Keratinocyte (primary cell): ENCODE measurements around the gene CTRB1. TPM values are rescaled to one million over a fixed set of nuclear protein-coding genes. Genes with fewer than 3 reads are reported as not detected.

Experiments
- DNase-seq: peaks from one replicate; pipeline ENCODE4 v3.0.0-alpha.2; 2011; ENCODE audit warnings: low read depth, missing footprints, low spot score
- FAIRE-seq: peaks from 2 replicates; lab custom pipeline; 2011; peaks lifted over from hg19 to GRCh38; lab: Jason Lieb, UNC
- H2AFZ ChIP-seq: 2 replicates; pipeline ENCODE4 v1.6.0; 2012; ENCODE audit warnings: low read length, control low read depth, inconsistent platforms; ENCODE audit not compliant: control insufficient read depth
- H3K27ac ChIP-seq: 2 replicates; pipeline ENCODE4 v1.5.1; 2011; ENCODE audit warnings: low read length; ENCODE audit not compliant: control insufficient read depth, insufficient read depth
- H3K27me3 ChIP-seq: 3 replicates; pipeline ENCODE4 v1.6.0; 2011; ENCODE audit warnings: low read length; ENCODE audit not compliant: control insufficient read depth, insufficient read depth; ENCODE audit errors: extremely low read depth
- H3K36me3 ChIP-seq, 2 experiments: 2 replicates in 1 of 2; 3 replicates in 1 of 2; pipeline ENCODE4 v1.5.1; 2011; ENCODE audit warnings: low read length in 2 of 2, mild to moderate bottlenecking in 1 of 2; ENCODE audit not compliant: control insufficient read depth in 2 of 2, insufficient read depth in 2 of 2; ENCODE audit errors: extremely low read depth in 1 of 2
- H3K4me1 ChIP-seq: 3 replicates; pipeline ENCODE4 v1.5.1; 2011; ENCODE audit warnings: low read length; ENCODE audit not compliant: control insufficient read depth, insufficient read depth; ENCODE audit errors: extremely low read depth
- H3K4me2 ChIP-seq: 3 replicates; pipeline ENCODE4 v1.6.0; 2011; ENCODE audit warnings: low read depth, low read length; ENCODE audit not compliant: control insufficient read depth, insufficient read depth; ENCODE audit errors: extremely low read depth
- H3K4me3 ChIP-seq, 3 experiments: fragments of 200-600 bp in 1 of 3; sonication (generic) in 1 of 3; 2 replicates in 2 of 3; 3 replicates in 1 of 3; pipeline ENCODE4 v1.5.1; 2011 to 2016; ENCODE audit warnings: low read length in 3 of 3, mild to moderate bottlenecking in 3 of 3, control low read depth in 2 of 3, inconsistent platforms in 1 of 3, low read depth in 1 of 3, mixed read lengths in 1 of 3, mixed run types in 1 of 3, moderate library complexity in 1 of 3; ENCODE audit not compliant: control insufficient read depth in 2 of 3, insufficient read depth in 2 of 3; ENCODE audit errors: extremely low read depth in 1 of 3
- H3K79me2 ChIP-seq: 2 replicates; pipeline ENCODE4 v1.6.0; 2012; ENCODE audit warnings: low read length; ENCODE audit not compliant: control insufficient read depth, insufficient read depth
- H3K9ac ChIP-seq: 3 replicates; pipeline ENCODE4 v1.6.0; 2011; ENCODE audit warnings: low read length; ENCODE audit not compliant: control insufficient read depth, insufficient read depth; ENCODE audit errors: extremely low read depth
- H3K9me1 ChIP-seq: 3 replicates; pipeline ENCODE4 v1.6.0; 2011; ENCODE audit warnings: low read length; ENCODE audit not compliant: control insufficient read depth, insufficient read depth; ENCODE audit errors: extremely low read depth
- H3K9me3 ChIP-seq: 2 replicates; pipeline ENCODE4 v1.5.1; 2012; ENCODE audit warnings: low read depth, low read length; ENCODE audit not compliant: control insufficient read depth
- H4K20me1 ChIP-seq: 3 replicates; pipeline ENCODE4 v1.6.0; 2011; ENCODE audit warnings: low read length; ENCODE audit not compliant: control insufficient read depth, insufficient read depth; ENCODE audit errors: extremely low read depth
- CTCF ChIP-seq, 3 experiments: IDR thresholded peaks in 1 of 3; conservative IDR thresholded peaks in 1 of 3; optimal IDR thresholded peaks in 1 of 3; 2 replicates in 2 of 3; 3 replicates in 1 of 3; pipeline versions ENCODE3 to v1.5.1; 2011; ENCODE audit warnings: low read length in 3 of 3, mild to moderate bottlenecking in 3 of 3, moderate library complexity in 2 of 3, control low read depth in 1 of 3, inconsistent platforms in 1 of 3; ENCODE audit not compliant: insufficient read depth in 2 of 3; ENCODE audit errors: extremely low read depth in 1 of 3
- EZH2 ChIP-seq: IDR thresholded peaks from one replicate; pipeline ENCODE4 v1.6.1; 2012; ENCODE audit warnings: inconsistent platforms, mild to moderate bottlenecking, low read length, moderate library complexity
- dilution Hi-C: fragments of 300-500 bp; cut with MboI; formaldehyde crosslinking; loops from one replicate; pipeline ENCODE4 v1.7.0; 2020; ENCODE audit warnings: low sequenced_read_pairs; ENCODE audit not compliant: extremely low pct_ligation_motif_present
- polyA plus RNA-seq, 5 experiments: library from polyadenylated mRNA; depleted of rRNA in 3 of 5; stranded (reverse) in 3 of 5; stranded (forward) in 1 of 5; unstranded in 1 of 5; fragments of >200 nt; gene quantifications; 1 replicate in 1 of 5; 2 replicates in 3 of 5; 3 replicates in 1 of 5; pipeline versions ENCODE4 v1.2.1 to v1.2.3, GENCODE V29; 2011 to 2012; ENCODE audit warnings: missing spikeins in 2 of 5, low read depth in 1 of 5, low replicate concordance in 1 of 5

The CTRB1 gene
- polyA plus RNA-seq, 1 donor (not counting 4 experiments of a cell fraction or from before 2014, with no cell fraction given) = not detected

- no peak overlapping the region for H3K4me2 ChIP-seq
- peaks cover 35 to 53% of the 10 kb centered on the region in 2 experiments for H3K36me3 ChIP-seq
- peaks cover 64% of the 10 kb centered on the region for H3K79me2 ChIP-seq
- H3K9me3 ChIP-seq = no peaks in the 10 kb centered on the region
- TF ChIP-seq EZH2 = no peak
- TF ChIP-seq CTCF (optimal IDR thresholded peaks at IDR 0.05 in 1 of 3, IDR thresholded peaks at IDR 0.05 in 1 of 3, conservative IDR thresholded peaks at IDR 0.05 in 1 of 3; ENCODE audit: extremely low read depth in 1 of 3, insufficient read depth in 2 of 3, low read length in 3 of 3) = no peak
- no peak overlapping the region for H2AFZ ChIP-seq
- H4K20me1 ChIP-seq = peaks cover 4% of the 10 kb centered on the region
- H3K27me3 ChIP-seq = no peaks in the 10 kb centered on the region
- H3K9me1 ChIP-seq = no peaks in the 10 kb centered on the region
- FAIRE-seq (no peak), DNase-seq (no peak)
- dilution Hi-C loops = loop anchor here (25.0 kb wide), 1 partner anchor 152 kb away; no protein-coding TSS in a partner anchor
- no peak overlapping the region for H3K4me3 ChIP-seq
- H3K27ac ChIP-seq = no peak overlapping the region
- H3K9ac ChIP-seq = no peak overlapping the region
- H3K4me1 ChIP-seq = peaks cover 26% of the 10 kb centered on the region
Measured at GRCh38 chr16:75234856-75235696, 16.3 kb downstream of the CTRB1 start.

GRCh38 chr16:75235721-75236193 is 17.0 kb downstream of the CTRB1 start:
- no peak for FAIRE-seq
- no peak for TF ChIP-seq EZH2
- no peak for TF ChIP-seq CTCF (optimal IDR thresholded peaks at IDR 0.05 in 1 of 3, IDR thresholded peaks at IDR 0.05 in 1 of 3, conservative IDR thresholded peaks at IDR 0.05 in 1 of 3; ENCODE audit: extremely low read depth in 1 of 3, insufficient read depth in 2 of 3, low read length in 3 of 3)
- H3K4me3 ChIP-seq = no peak overlapping the region
- no peaks in the 10 kb centered on the region for H3K27me3 ChIP-seq
- H3K4me1 ChIP-seq = peaks cover 27% of the 10 kb centered on the region
- H3K9me3 ChIP-seq = no peaks in the 10 kb centered on the region
- no peak overlapping the region for H2AFZ ChIP-seq
- H3K9ac ChIP-seq = no peak overlapping the region
- H3K27ac ChIP-seq = no peak overlapping the region
- peaks cover 68% of the 10 kb centered on the region for H3K79me2 ChIP-seq
- H3K9me1 ChIP-seq = no peaks in the 10 kb centered on the region
- peaks cover 9% of the 10 kb centered on the region for H4K20me1 ChIP-seq
- no peak for DNase-seq
- H3K36me3 ChIP-seq = peaks cover 38 to 53% of the 10 kb centered on the region in 2 experiments
- no peak overlapping the region for H3K4me2 ChIP-seq
- dilution Hi-C loops = loop anchor here (25.0 kb wide), 1 partner anchor 152 kb away; no protein-coding TSS in a partner anchor
